ENCODE measurements around the gene SH2D6. TPM values are rescaled to one million over a fixed set of nuclear protein-coding genes. Genes with fewer than 3 reads are reported as not detected.

SH2D6 gene
- total RNA-seq, 2 experiments from 2014 or later: 0.52 to 0.82 TPM

GRCh38 chr2:85458601-85459563 lies 40.4 kb downstream of the SH2D6 start:
- no peak overlapping the region for H3K4me3 Mint-ChIP-seq
- no peak overlapping the region for H3K27ac Mint-ChIP-seq
- ATAC-seq (no peak), DNase-seq (no peak)
- no peaks in the 10 kb centered on the region for H3K9me3 Mint-ChIP-seq (ENCODE audit: low read depth)
- no peaks in the 10 kb centered on the region for H3K27me3 Mint-ChIP-seq
- CTCF ChIA-PET: no interaction called here
- no peaks in the 10 kb centered on the region for H3K36me3 Mint-ChIP-seq
- no peaks in the 10 kb centered on the region for H3K4me1 Mint-ChIP-seq

GRCh38 chr2:85459771-85460170 lies 41.3 kb downstream of the SH2D6 start:
- H3K9me3 Mint-ChIP-seq (ENCODE audit: low read depth): no peaks in the 10 kb centered on the region
- H3K4me3 Mint-ChIP-seq: no peak overlapping the region
- no peak overlapping the region for H3K27ac Mint-ChIP-seq
- CTCF ChIA-PET: no interaction called here
- no peak for DNase-seq
- H3K4me1 Mint-ChIP-seq: no peaks in the 10 kb centered on the region
- no peaks in the 10 kb centered on the region for H3K36me3 Mint-ChIP-seq
- ATAC-seq: no peak
- H3K27me3 Mint-ChIP-seq: no peaks in the 10 kb centered on the region

- H3K4me1 Mint-ChIP-seq: no peaks in the 10 kb centered on the region
- H3K9me3 Mint-ChIP-seq (ENCODE audit: low read depth): no peaks in the 10 kb centered on the region
- CTCF ChIA-PET: no interaction called here
- no peak overlapping the region for H3K27ac Mint-ChIP-seq
- no peaks in the 10 kb centered on the region for H3K36me3 Mint-ChIP-seq
- H3K4me3 Mint-ChIP-seq: no peak overlapping the region
- peaks cover 3% of the 10 kb centered on the region for H3K27me3 Mint-ChIP-seq
- DNase-seq (no peak), ATAC-seq (no peak)
Measured at GRCh38 chr2:85462322-85462721, 43.8 kb downstream of the SH2D6 start.

- Mint-ChIP-seq H3K27ac (no peak overlapping the region), H3K9me3 (ENCODE audit: low read depth) (no peaks in the 10 kb centered on the region), H3K4me1 (peaks cover 7% of the 10 kb centered on the region), H3K27me3 (peaks cover 3% of the 10 kb centered on the region), H3K4me3 (no peak overlapping the region), H3K36me3 (no peaks in the 10 kb centered on the region)
- ATAC-seq (no peak), DNase-seq (no peak)
- CTCF ChIA-PET: no interaction called here
Measured at GRCh38 chr2:85468096-85468703, 49.7 kb downstream of the SH2D6 start.

GRCh38 chr2:85468704-85469349 lies 50.3 kb downstream of the SH2D6 start:
- Mint-ChIP-seq H3K4me3 (no peak overlapping the region), H3K27me3 (peaks cover 3% of the 10 kb centered on the region), H3K36me3 (no peaks in the 10 kb centered on the region), H3K4me1 (peaks cover 7% of the 10 kb centered on the region), H3K9me3 (ENCODE audit: low read depth) (no peaks in the 10 kb centered on the region), H3K27ac (no peak overlapping the region)
- CTCF ChIA-PET: no interaction called here
- ATAC-seq (no peak), DNase-seq (no peak)

GRCh38 chr2:85470850-85471800 lies 52.6 kb downstream of the SH2D6 start:
- Mint-ChIP-seq H3K4me1 (peaks cover 7% of the 10 kb centered on the region), H3K27ac (no peak overlapping the region), H3K27me3 (no peaks in the 10 kb centered on the region), H3K36me3 (no peaks in the 10 kb centered on the region), H3K9me3 (ENCODE audit: low read depth) (no peaks in the 10 kb centered on the region), H3K4me3 (no peak overlapping the region)
- ATAC-seq (no peak), DNase-seq (no peak)
- CTCF ChIA-PET: interaction anchor here (0.8 to 1.4 kb wide), 2 partner anchors 38 to 52 kb away, joined by 3 read pairs; partner anchors contain the start of gene SH2D6

GRCh38 chr2:85472261-85472660 lies 53.7 kb downstream of the SH2D6 start:
- Mint-ChIP-seq H3K27ac (no peak overlapping the region), H3K27me3 (no peaks in the 10 kb centered on the region), H3K9me3 (ENCODE audit: low read depth) (no peaks in the 10 kb centered on the region), H3K36me3 (no peaks in the 10 kb centered on the region), H3K4me3 (no peak overlapping the region), H3K4me1 (peaks cover 7% of the 10 kb centered on the region)
- ATAC-seq: no peak
- DNase-seq: no peak
- CTCF ChIA-PET: interaction anchor here (0.8 to 1.4 kb wide), 4 partner anchors 39 to 80 kb away, joined by 3 read pairs; partner anchors contain the start of gene SH2D6

- Mint-ChIP-seq H3K27me3 (no peaks in the 10 kb centered on the region), H3K4me3 (no peak overlapping the region), H3K36me3 (no peaks in the 10 kb centered on the region), H3K9me3 (ENCODE audit: low read depth) (no peaks in the 10 kb centered on the region), H3K4me1 (no peaks in the 10 kb centered on the region), H3K27ac (no peak overlapping the region)
- ATAC-seq (no peak), DNase-seq (no peak)
- CTCF ChIA-PET: interaction anchor here (1.7 kb wide), 1 partner anchor 85 kb away, joined by 3 read pairs; no protein-coding TSS in a partner anchor
Measured at GRCh38 chr2:85475799-85476490, 57.4 kb downstream of the SH2D6 start.

- CTCF ChIA-PET: interaction anchor here (1.7 kb wide), 1 partner anchor 86 kb away, joined by 3 read pairs; no protein-coding TSS in a partner anchor
- ATAC-seq (no peak), DNase-seq (no peak)
- Mint-ChIP-seq H3K4me1 (no peaks in the 10 kb centered on the region), H3K27me3 (peaks cover 3% of the 10 kb centered on the region), H3K9me3 (ENCODE audit: low read depth) (no peaks in the 10 kb centered on the region), H3K36me3 (no peaks in the 10 kb centered on the region), H3K4me3 (no peak overlapping the region), H3K27ac (no peak overlapping the region)
Measured at GRCh38 chr2:85476624-85477023, 58.1 kb downstream of the SH2D6 start.

GRCh38 chr2:85477884-85478283 lies 59.4 kb downstream of the SH2D6 start:
- H3K9me3 Mint-ChIP-seq (ENCODE audit: low read depth): no peaks in the 10 kb centered on the region
- DNase-seq: no peak
- H3K27me3 Mint-ChIP-seq: peaks cover 3% of the 10 kb centered on the region
- H3K27ac Mint-ChIP-seq: no peak overlapping the region
- CTCF ChIA-PET: no interaction called here
- no peak overlapping the region for H3K4me3 Mint-ChIP-seq
- H3K36me3 Mint-ChIP-seq: no peaks in the 10 kb centered on the region
- ATAC-seq: no peak
- no peaks in the 10 kb centered on the region for H3K4me1 Mint-ChIP-seq

GRCh38 chr2:85481818-85482777 lies 63.6 kb downstream of the SH2D6 start:
- Mint-ChIP-seq H3K36me3 (no peaks in the 10 kb centered on the region), H3K4me3 (no peak overlapping the region), H3K27me3 (peaks cover 3% of the 10 kb centered on the region), H3K9me3 (ENCODE audit: low read depth) (no peaks in the 10 kb centered on the region), H3K4me1 (no peaks in the 10 kb centered on the region), H3K27ac (no peak overlapping the region)
- DNase-seq (no peak), ATAC-seq (no peak)
- CTCF ChIA-PET: no interaction called here

All from activated CD8-positive, alpha-beta memory T cell treated with anti-CD3 and anti-CD28 coated beads, Interleukin-2, amount 10 ng/mL, durations not matched to agents 7 days and 5 days (primary cell).